Prostate gland (tissue), 2 donors: ENCODE data around the gene CDK4.

Experiments used
- POLR2A ChIP-seq: fragments of 450-650 bp; IDR thresholded peaks from one replicate; pipeline ENCODE4 v1.6.1; 2016; ENCODE audit warnings: antibody characterized with exemption, mild to moderate bottlenecking
- POLR2AphosphoS5 ChIP-seq: sonication (generic); formaldehyde crosslinking; IDR thresholded peaks from one replicate; pipeline ENCODE4 v1.6.1; 2017; ENCODE audit warnings: antibody characterized with exemption
- TF ChIP-seq, protein P1 (sequence below), 4 experiments: fragments of 200-600 bp in 2 of 4; fragments of 450-650 bp in 2 of 4; sonication (generic) in 2 of 4; IDR thresholded peaks; 1 replicate in 3 of 4; 2 replicates in 1 of 4; pipeline ENCODE4 v1.5.1; 2016 to 2019; ENCODE audit warnings: antibody characterized with exemption in 4 of 4, mild to moderate bottlenecking in 2 of 4, moderate library complexity in 2 of 4

DNA sequence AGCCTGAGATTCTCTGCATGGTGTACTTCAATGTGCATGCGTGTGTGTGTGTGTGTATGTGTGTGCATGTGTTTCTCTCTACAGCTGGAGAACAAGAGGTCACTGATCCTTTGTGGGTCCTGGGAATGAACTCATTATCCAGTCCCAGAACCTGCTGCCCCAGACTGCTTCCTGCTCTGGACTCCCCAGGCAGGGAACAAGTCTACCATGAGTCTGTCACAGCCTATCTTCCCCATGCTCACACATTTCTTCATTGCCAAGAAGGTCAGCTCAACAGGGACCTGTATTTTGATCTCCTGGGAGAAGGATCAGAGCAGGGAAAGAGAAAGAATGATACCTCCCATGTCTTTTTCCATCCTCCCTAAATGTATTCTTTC is 10.7 kb downstream of the CDK4 start:
- TF ChIP-seq, protein P1, sequence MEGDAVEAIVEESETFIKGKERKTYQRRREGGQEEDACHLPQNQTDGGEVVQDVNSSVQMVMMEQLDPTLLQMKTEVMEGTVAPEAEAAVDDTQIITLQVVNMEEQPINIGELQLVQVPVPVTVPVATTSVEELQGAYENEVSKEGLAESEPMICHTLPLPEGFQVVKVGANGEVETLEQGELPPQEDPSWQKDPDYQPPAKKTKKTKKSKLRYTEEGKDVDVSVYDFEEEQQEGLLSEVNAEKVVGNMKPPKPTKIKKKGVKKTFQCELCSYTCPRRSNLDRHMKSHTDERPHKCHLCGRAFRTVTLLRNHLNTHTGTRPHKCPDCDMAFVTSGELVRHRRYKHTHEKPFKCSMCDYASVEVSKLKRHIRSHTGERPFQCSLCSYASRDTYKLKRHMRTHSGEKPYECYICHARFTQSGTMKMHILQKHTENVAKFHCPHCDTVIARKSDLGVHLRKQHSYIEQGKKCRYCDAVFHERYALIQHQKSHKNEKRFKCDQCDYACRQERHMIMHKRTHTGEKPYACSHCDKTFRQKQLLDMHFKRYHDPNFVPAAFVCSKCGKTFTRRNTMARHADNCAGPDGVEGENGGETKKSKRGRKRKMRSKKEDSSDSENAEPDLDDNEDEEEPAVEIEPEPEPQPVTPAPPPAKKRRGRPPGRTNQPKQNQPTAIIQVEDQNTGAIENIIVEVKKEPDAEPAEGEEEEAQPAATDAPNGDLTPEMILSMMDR (IDR thresholded peaks at IDR 0.05): no peak
- TF ChIP-seq POLR2AphosphoS5: no peak
- TF ChIP-seq POLR2A: no peak
